Kidney (tissue), 14 donors: ENCODE measurements around the gene TRIM71. TPM values are rescaled to one million over a fixed set of nuclear protein-coding genes. Genes with fewer than 3 reads are reported as not detected.

ENCODE experiments used
- DNase-seq, 5 donors: peaks; one replicate each; pipeline ENCODE4 v3.0.0-alpha.2; 2013 to 2020
- FAIRE-seq: peaks from 2 replicates; lab custom pipeline; 2012; peaks lifted over from hg19 to GRCh38; lab: Jason Lieb, UNC
- H3K27ac ChIP-seq, 2 donors: one replicate each; pipeline ENCODE4 v1.7.0; 2013; ENCODE audit warnings: low read depth in 2 of 2, low read length in 2 of 2, inconsistent platforms in 1 of 2
- H3K27me3 ChIP-seq: one replicate; pipeline ENCODE4 v1.7.1; 2013; ENCODE audit warnings: low read length, inconsistent platforms; ENCODE audit not compliant: control insufficient read depth, insufficient read depth
- H3K36me3 ChIP-seq, 3 donors: one replicate each; pipeline versions ENCODE4 v1.7.0 to v1.7.1; 2013; ENCODE audit warnings: low read length in 3 of 3, control low read depth in 1 of 3, inconsistent platforms in 1 of 3; ENCODE audit not compliant: insufficient read depth in 3 of 3, control insufficient read depth in 2 of 3
- H3K4me1 ChIP-seq, 3 donors: one replicate each; pipeline versions ENCODE4 v1.7.0 to v1.7.1; 2013; ENCODE audit warnings: low read length in 3 of 3, inconsistent platforms in 1 of 3, low read depth in 1 of 3; ENCODE audit not compliant: control insufficient read depth in 2 of 3, insufficient read depth in 2 of 3
- H3K4me3 ChIP-seq, 3 donors: one replicate each; pipeline versions ENCODE4 v1.7.0 to v1.8.1; 2013; ENCODE audit warnings: low read length in 3 of 3, control low read depth in 1 of 3, inconsistent platforms in 1 of 3
- H3K9ac ChIP-seq, 3 donors: one replicate each; pipeline versions ENCODE4 v1.7.0 to v1.7.1; 2013; ENCODE audit warnings: low read length in 3 of 3, control low read depth in 1 of 3, inconsistent platforms in 1 of 3
- H3K9me3 ChIP-seq, 3 donors: one replicate each; pipeline versions ENCODE4 v1.7.0 to v1.7.1; 2013; ENCODE audit warnings: low read length in 3 of 3, control low read depth in 1 of 3, inconsistent platforms in 1 of 3; ENCODE audit not compliant: control insufficient read depth in 2 of 3, insufficient read depth in 1 of 3
- CTCF ChIP-seq: IDR thresholded peaks from 3 replicates; pipeline ENCODE4 v1.5.1; 2012; ENCODE audit warnings: mild to moderate bottlenecking, moderate library complexity, borderline replicate concordance; ENCODE audit not compliant: insufficient read depth; ENCODE audit errors: extremely low read depth
- intact Hi-C: fragments of 100-400 bp; cut with DNase I; formaldehyde crosslinking; loops from one replicate; pipeline ENCODE4 v1.11.1; 2022
- polyA plus RNA-seq: library from polyadenylated mRNA; stranded (reverse); fragments of 350-450 nt; fragmentation: Illumina TruSeq; extraction: RNeasy Lipid Tissue Mini Kit (QIAGEN cat#74804); gene quantifications from one replicate; pipeline ENCODE4 v1.2.3, GENCODE V29; 2014; ENCODE audit warnings: low read depth, low replicate concordance; ENCODE audit not compliant: insufficient read depth
- total RNA-seq: library from RNA; stranded (reverse); fragmentation: NEBNext Ultra II Directional; extraction: Animal tissue kit (Norgen Biotek cat#: 25700); gene quantifications from one replicate; pipeline ENCODE4 v1.2.1, GENCODE V29; 2021
- donor health status: control.
- donor health status: control.
- donor health status: control.
- donor health status: control.
- donor health status: control.
- donor health status: DM: yes; HTN: yes; CAD: no.
- donor health status: Normal renal cell carcinoma (clear cell type).

The TRIM71 gene
- total and polyA plus RNA-seq, 2 donors from 2014 or later: 0.92 to 1.2 TPM

- no peak overlapping the region for H3K27ac ChIP-seq
- intact Hi-C loops: no loop called here
- H3K4me1 ChIP-seq: peaks cover 0 to 3% (median 2%) of the 10 kb centered on the region in 3 donors
- no peaks in the 10 kb centered on the region for H3K36me3 ChIP-seq
- TF ChIP-seq CTCF: no peak
- no peaks in the 10 kb centered on the region for H3K27me3 ChIP-seq
- H3K9ac ChIP-seq: no peak overlapping the region
- no peak overlapping the region for H3K4me3 ChIP-seq
- no peaks in the 10 kb centered on the region for H3K9me3 ChIP-seq
- no peak for DNase-seq
- no peak for FAIRE-seq
Measured at GRCh38 chr3:32842987-32843386, 25.2 kb downstream of the TRIM71 start.

GRCh38 chr3:32843510-32844321, 25.9 kb downstream of the TRIM71 start:
- no peak for TF ChIP-seq CTCF
- no peak overlapping the region for H3K27ac ChIP-seq
- peaks cover 0 to 10% (median 4%) of the 10 kb centered on the region in 3 donors for H3K4me1 ChIP-seq
- no peak overlapping the region for H3K4me3 ChIP-seq
- DNase-seq: peak in 2 of 5 donors; percentile 39 to 54
- H3K27me3 ChIP-seq: no peaks in the 10 kb centered on the region
- no peaks in the 10 kb centered on the region for H3K9me3 ChIP-seq
- H3K36me3 ChIP-seq: no peaks in the 10 kb centered on the region
- intact Hi-C loops: no loop called here
- no peak overlapping the region for H3K9ac ChIP-seq
- FAIRE-seq: no peak

GRCh38 chr3:32844322-32844654, 26.5 kb downstream of the TRIM71 start:
- Histone ChIP-seq H3K27ac (no peak overlapping the region), H3K9me3 (no peaks in the 10 kb centered on the region), H3K9ac (no peak overlapping the region), H3K27me3 (no peaks in the 10 kb centered on the region), H3K4me3 (no peak overlapping the region), H3K4me1 (peaks cover 0 to 16% (median 4%) of the 10 kb centered on the region in 3 donors), H3K36me3 (no peaks in the 10 kb centered on the region)
- intact Hi-C loops: no loop called here
- no peak for DNase-seq
- no peak for TF ChIP-seq CTCF
- FAIRE-seq: no peak
